ENCODE data around the gene EVX2. TPM values are rescaled to one million over a fixed set of nuclear protein-coding genes. Genes with fewer than 3 reads are reported as not detected.

The EVX2 gene
- total and polyA plus RNA-seq, 2 donors (not counting 1 experiment from before 2014, with no cell fraction given) = not detected

- peaks cover 3% of the 10 kb centered on the region for H3K9me3 Mint-ChIP-seq (ENCODE audit: insufficient read depth)
- H3K27ac ChIP-seq (ENCODE audit: low read length in 2 of 2) = no peak overlapping the region
- intact Hi-C loops (cut with micrococcal nuclease) = loop anchor here (10.0 kb wide), 1 partner anchor 1755 kb away; the partner anchor contains the start of gene SP9
- H3K4me2 ChIP-seq (replicated peaks; ENCODE audit: low read depth, low read length, poor library complexity, severe bottlenecking) = no peak overlapping the region
- peaks cover 1 to 56% (median 13%) of the 10 kb centered on the region in 3 donors for H3K9me3 ChIP-seq (ENCODE audit: control extremely low read depth in 1 of 3, control insufficient read depth in 2 of 3, insufficient read depth in 1 of 3, low read length in 2 of 3)
- H3K27ac Mint-ChIP-seq = no peak overlapping the region
- peaks cover 18% of the 10 kb centered on the region for H3K4me1 Mint-ChIP-seq
- H3K4me3 Mint-ChIP-seq = no peak overlapping the region
- H3K36me3 ChIP-seq (replicated peaks in 1 of 2; ENCODE audit: control extremely low read depth in 1 of 2, control insufficient read depth in 1 of 2, extremely low read depth in 1 of 2, insufficient read depth in 2 of 2, low read length in 1 of 2) = no peaks in the 10 kb centered on the region
- no peak overlapping the region for H2AFZ ChIP-seq (ENCODE audit: insufficient read depth, low read depth, low read length, poor library complexity, severe bottlenecking)
- peaks cover 15 to 21% of the 10 kb centered on the region in 2 donors for H3K4me1 ChIP-seq (ENCODE audit: control insufficient read depth in 2 of 2, insufficient read depth in 2 of 2, low read length in 2 of 2)
- H3K79me2 ChIP-seq (ENCODE audit: control insufficient read depth, insufficient read depth, low read length) = no peaks in the 10 kb centered on the region
- ChIA-PET POLR2A (no interaction called here), CTCF (no interaction called here)
- DNase-seq (no peak), ATAC-seq (ENCODE audit: low read depth) (no peak)
- peaks cover 79% of the 10 kb centered on the region for H3K27me3 Mint-ChIP-seq
- H3K9ac ChIP-seq (ENCODE audit: low read length) = no peak overlapping the region
- peaks cover 0 to 92% (median 85%) of the 10 kb centered on the region in 4 experiments for H3K27me3 ChIP-seq (replicated peaks in 1 of 4; ENCODE audit: control extremely low read depth in 1 of 4, control insufficient read depth in 3 of 4, insufficient read depth in 4 of 4, low read length in 3 of 4)
- TF ChIP-seq CTCF (IDR thresholded peaks at IDR 0.05) (no peak), EZH2 (IDR thresholded peaks at IDR 0.05; ENCODE audit: borderline replicate concordance, insufficient read depth, low read depth, low read length, poor library complexity, severe bottlenecking) (no peak)
- H3K4me3 ChIP-seq (ENCODE audit: control extremely low read depth in 1 of 5, extremely low read depth in 1 of 5, insufficient read depth in 1 of 5, low read depth in 2 of 5, low read length in 4 of 5) = no peak overlapping the region
- H4K20me1 ChIP-seq (ENCODE audit: control insufficient read depth, insufficient read depth, low read length, poor library complexity, severe bottlenecking) = no peaks in the 10 kb centered on the region
Measured at GRCh38 chr2:176089843-176090395, 6.2 kb upstream of the EVX2 start.

- no peak overlapping the region for H3K4me3 ChIP-seq (ENCODE audit: control extremely low read depth in 1 of 5, extremely low read depth in 1 of 5, insufficient read depth in 1 of 5, low read depth in 2 of 5, low read length in 4 of 5)
- H3K27ac ChIP-seq (ENCODE audit: low read length in 2 of 2) = no peak overlapping the region
- intact Hi-C loops (cut with micrococcal nuclease) = no loop called here
- 4% methylated on average over 6 of the region's 6 CpGs for WGBS (ENCODE audit: insufficient coverage)
- peaks cover 1 to 63% (median 18%) of the 10 kb centered on the region in 3 donors for H3K9me3 ChIP-seq (ENCODE audit: control extremely low read depth in 1 of 3, control insufficient read depth in 2 of 3, insufficient read depth in 1 of 3, low read length in 2 of 3)
- peaks cover 79% of the 10 kb centered on the region for H3K27me3 Mint-ChIP-seq
- no peaks in the 10 kb centered on the region for H4K20me1 ChIP-seq (ENCODE audit: control insufficient read depth, insufficient read depth, low read length, poor library complexity, severe bottlenecking)
- peaks cover 0 to 92% (median 83%) of the 10 kb centered on the region in 4 experiments for H3K27me3 ChIP-seq (replicated peaks in 1 of 4; ENCODE audit: control extremely low read depth in 1 of 4, control insufficient read depth in 3 of 4, insufficient read depth in 4 of 4, low read length in 3 of 4)
- TF ChIP-seq EZH2 (IDR thresholded peaks at IDR 0.05; ENCODE audit: borderline replicate concordance, insufficient read depth, low read depth, low read length, poor library complexity, severe bottlenecking) (no peak), CTCF (IDR thresholded peaks at IDR 0.05) (no peak)
- H3K4me3 Mint-ChIP-seq = no peak overlapping the region
- no peaks in the 10 kb centered on the region for H3K79me2 ChIP-seq (ENCODE audit: control insufficient read depth, insufficient read depth, low read length)
- H3K27ac Mint-ChIP-seq = no peak overlapping the region
- peaks cover 15 to 21% of the 10 kb centered on the region in 2 donors for H3K4me1 ChIP-seq (ENCODE audit: control insufficient read depth in 2 of 2, insufficient read depth in 2 of 2, low read length in 2 of 2)
- ChIA-PET POLR2A (no interaction called here), CTCF (interaction anchor here (0.9 kb wide), 1 partner anchor 87 kb away, joined by 4 read pairs; the partner anchor contains the start of gene LNPK)
- no peak overlapping the region for H2AFZ ChIP-seq (ENCODE audit: insufficient read depth, low read depth, low read length, poor library complexity, severe bottlenecking)
- H3K9ac ChIP-seq (ENCODE audit: low read length) = no peak overlapping the region
- peaks cover 18% of the 10 kb centered on the region for H3K4me1 Mint-ChIP-seq
- no peaks in the 10 kb centered on the region for H3K36me3 ChIP-seq (replicated peaks in 1 of 2; ENCODE audit: control extremely low read depth in 1 of 2, control insufficient read depth in 1 of 2, extremely low read depth in 1 of 2, insufficient read depth in 2 of 2, low read length in 1 of 2)
- H3K4me2 ChIP-seq (replicated peaks; ENCODE audit: low read depth, low read length, poor library complexity, severe bottlenecking) = no peak overlapping the region
- ATAC-seq (ENCODE audit: low read depth) (no peak), DNase-seq (no peak)
- peaks cover 3% of the 10 kb centered on the region for H3K9me3 Mint-ChIP-seq (ENCODE audit: insufficient read depth)
Measured at GRCh38 chr2:176088937-176089842, 5.4 kb upstream of the EVX2 start.
